Glutamatergic neuron (in vitro differentiated cells): ENCODE measurements around the gene HES7. TPM values are rescaled to one million over a fixed set of nuclear protein-coding genes. Genes with fewer than 3 reads are reported as not detected.
A peak's percentile ranks its signal among the peaks of the same experiment; 100 is the strongest.
"Not testable (repeated sequence)": the region's sequence is repeated elsewhere in the genome, so short reads cannot be mapped to it uniquely, and the experiment has no call there.

ENCODE experiments used
- DNase-seq: peaks from one replicate; pipeline ENCODE4 v3.0.0; 2022
- H3K27ac Mint-ChIP-seq: one replicate; pipeline ENCODE4 v1.8.0; 2020; ENCODE audit warnings: mild to moderate bottlenecking, mixed read lengths, inconsistent platforms; ENCODE audit not compliant: unreplicated experiment
- H3K27me3 Mint-ChIP-seq: one replicate; pipeline ENCODE4 v1.8.0; 2020; ENCODE audit warnings: mild to moderate bottlenecking, moderate library complexity, mixed read lengths, inconsistent platforms; ENCODE audit not compliant: unreplicated experiment
- H3K36me3 Mint-ChIP-seq: one replicate; pipeline ENCODE4 v1.8.0; 2020; ENCODE audit warnings: mild to moderate bottlenecking, mixed read lengths, inconsistent platforms; ENCODE audit not compliant: unreplicated experiment
- H3K4me1 Mint-ChIP-seq: one replicate; pipeline ENCODE4 v1.8.0; 2020; ENCODE audit warnings: mild to moderate bottlenecking, low read depth, mixed read lengths, inconsistent platforms; ENCODE audit not compliant: unreplicated experiment
- H3K4me3 Mint-ChIP-seq: one replicate; pipeline ENCODE4 v1.8.0; 2020; ENCODE audit warnings: mild to moderate bottlenecking, mixed read lengths, inconsistent platforms; ENCODE audit not compliant: unreplicated experiment
- H3K9me3 Mint-ChIP-seq: one replicate; pipeline ENCODE4 v1.8.0; 2020; ENCODE audit warnings: mild to moderate bottlenecking, moderate library complexity, mixed read lengths, inconsistent platforms; ENCODE audit not compliant: unreplicated experiment
- CTCF ChIP-seq: fragments of 200-600 bp; sonication (generic); IDR thresholded peaks from one replicate; pipeline ENCODE4 v1.5.0; 2021; ENCODE audit not compliant: partially characterized antibody, unreplicated experiment
- total RNA-seq: library from RNA; stranded (reverse); fragmentation: NEBNext Ultra II Directional; extraction: Animal tissue kit (Norgen Biotek cat#: 25700); gene quantifications from one replicate; pipeline ENCODE4 v1.2.1, GENCODE V29; 2021; ENCODE audit not compliant: unreplicated experiment

HES7 gene
- total RNA-seq, 1 donor from 2014 or later: 2.2 TPM

GRCh38 chr17:8109661-8110455 lies 14.0 kb downstream of the HES7 start:
- H3K9me3 Mint-ChIP-seq: peaks cover 2% of the 10 kb centered on the region
- H3K27me3 Mint-ChIP-seq: peaks cover 35% of the 10 kb centered on the region
- H3K4me1 Mint-ChIP-seq: no peaks in the 10 kb centered on the region
- no peak overlapping the region for H3K27ac Mint-ChIP-seq
- TF ChIP-seq CTCF: peak; percentile 93
- peak overlapping the region; percentile 65 for H3K4me3 Mint-ChIP-seq
- peak; percentile 72 for DNase-seq
- H3K36me3 Mint-ChIP-seq: no peaks in the 10 kb centered on the region

DNA sequence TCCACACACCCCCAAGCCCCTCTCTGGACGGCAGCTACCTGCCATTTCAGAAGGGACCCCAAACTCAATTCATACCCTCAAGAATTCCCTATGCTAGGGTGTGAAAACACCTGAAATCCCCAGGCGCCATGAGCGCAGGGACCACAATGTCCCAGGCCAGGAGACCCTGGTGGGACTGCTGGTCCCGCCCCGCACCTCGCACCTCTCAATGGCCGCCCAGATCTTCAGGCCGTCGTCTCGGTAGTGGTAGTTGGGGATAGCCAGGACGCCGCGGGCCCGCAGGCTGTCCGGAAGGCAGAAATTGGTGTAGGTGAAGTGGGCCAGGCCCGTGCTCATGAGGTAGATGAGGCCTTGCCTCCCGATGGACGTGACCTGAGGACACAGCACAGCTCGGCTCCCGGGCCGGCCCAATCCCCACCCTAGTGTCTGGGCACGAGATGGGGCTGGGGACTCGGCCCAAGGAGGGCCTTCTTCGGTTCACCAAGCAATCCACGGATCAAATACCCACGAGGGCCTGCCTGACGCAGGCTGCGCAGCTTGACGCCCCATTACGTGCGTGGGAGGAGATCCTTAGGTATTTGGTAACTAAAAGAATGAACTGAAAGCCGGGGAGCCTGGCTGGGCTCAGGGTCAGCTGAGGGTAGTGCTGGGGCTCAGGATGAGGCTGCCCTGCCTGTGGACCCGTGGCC lies 14.8 kb downstream of the HES7 start:
- no peak overlapping the region for H3K27ac Mint-ChIP-seq
- H3K4me1 Mint-ChIP-seq: no peaks in the 10 kb centered on the region
- H3K4me3 Mint-ChIP-seq: no peak overlapping the region
- no peaks in the 10 kb centered on the region for H3K36me3 Mint-ChIP-seq
- peaks cover 31% of the 10 kb centered on the region for H3K27me3 Mint-ChIP-seq
- TF ChIP-seq CTCF: no peak
- peaks cover 2% of the 10 kb centered on the region for H3K9me3 Mint-ChIP-seq
- no peak for DNase-seq

DNA sequence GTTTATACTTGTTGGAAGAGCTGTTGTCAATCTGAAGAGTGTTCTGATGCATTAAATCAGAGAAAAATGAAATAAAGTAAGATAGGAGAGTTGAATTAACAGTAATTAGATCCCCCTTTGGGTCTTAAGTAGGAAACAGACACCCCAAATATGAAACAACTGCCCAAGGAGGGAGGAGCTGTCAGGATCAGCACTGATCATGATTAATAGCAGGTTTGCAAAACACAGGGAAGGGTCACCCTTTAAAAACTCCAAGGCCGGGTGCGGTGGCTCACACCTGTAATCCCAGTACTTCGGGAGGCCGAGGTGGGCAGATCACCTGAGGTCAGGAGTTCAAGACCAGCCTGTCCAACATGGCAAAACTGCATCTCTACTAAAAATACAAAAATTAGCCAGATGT lies 16.9 kb downstream of the HES7 start:
- not testable (repeated sequence) for H3K4me3 Mint-ChIP-seq, DNase-seq, H3K36me3 Mint-ChIP-seq, H3K4me1 Mint-ChIP-seq, H3K9me3 Mint-ChIP-seq, H3K27ac Mint-ChIP-seq
- H3K27me3 Mint-ChIP-seq: peaks cover 26% of the 10 kb centered on the region

DNA sequence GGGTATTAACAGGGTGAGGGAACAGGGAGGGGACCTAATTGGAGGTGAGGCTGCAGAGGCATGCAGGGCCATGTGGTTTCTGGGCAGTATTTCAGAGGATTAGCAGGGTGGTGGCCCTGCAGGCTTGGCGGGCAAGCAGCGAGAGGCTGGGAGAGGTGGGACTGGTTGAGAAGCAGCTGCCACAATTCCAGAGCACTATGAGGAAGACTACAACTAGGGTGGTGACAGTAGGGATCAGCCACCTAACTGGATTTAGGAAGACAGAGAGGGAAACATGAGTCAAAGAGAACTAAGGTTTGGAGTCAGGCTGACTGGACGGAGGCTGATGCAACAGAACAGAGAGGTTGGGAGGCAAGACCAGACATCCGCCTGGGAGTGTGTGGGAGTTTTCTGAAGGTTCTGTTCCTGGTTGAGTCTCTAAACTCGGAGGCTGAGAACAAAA lies 17.9 kb downstream of the HES7 start:
- Mint-ChIP-seq H3K9me3 (peaks cover 2% of the 10 kb centered on the region), H3K27ac (no peak overlapping the region), H3K4me3 (no peak overlapping the region), H3K27me3 (peaks cover 21% of the 10 kb centered on the region), H3K4me1 (no peaks in the 10 kb centered on the region), H3K36me3 (no peaks in the 10 kb centered on the region)
- no peak for TF ChIP-seq CTCF
- no peak for DNase-seq

DNA sequence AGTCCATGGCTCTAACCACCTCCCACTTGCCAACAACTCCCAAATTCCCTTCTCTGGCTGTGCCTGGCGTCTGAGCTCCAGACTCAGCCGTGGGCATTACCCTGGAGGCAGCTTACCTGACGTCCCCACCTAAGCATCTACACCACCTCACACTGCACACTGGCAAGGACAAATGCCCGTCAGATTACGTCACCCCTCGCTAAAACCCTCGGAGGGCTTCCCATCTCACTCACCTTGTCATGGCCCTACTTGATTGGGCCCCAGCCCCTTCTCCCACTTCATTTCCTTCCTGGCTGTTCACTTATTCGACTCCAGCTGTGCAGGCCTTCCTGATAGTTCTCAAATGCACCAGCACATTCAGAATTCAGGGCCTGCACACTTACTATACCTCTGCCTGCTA lies 19.0 kb downstream of the HES7 start:
- Mint-ChIP-seq H3K27me3 (peaks cover 15% of the 10 kb centered on the region), H3K4me3 (no peak overlapping the region), H3K4me1 (no peaks in the 10 kb centered on the region), H3K9me3 (peaks cover 2% of the 10 kb centered on the region), H3K36me3 (no peaks in the 10 kb centered on the region), H3K27ac (no peak overlapping the region)
- no peak for DNase-seq
- no peak for TF ChIP-seq CTCF
